GM21619 (cell line): ENCODE data around the gene ALDH3A2.

Experiments
- ATAC-seq: cut with Tn5 transposase; IDR thresholded peaks from one replicate; pipeline ENCODE4 v1.9.1; 2021; ENCODE audit not compliant: unreplicated experiment

ALDH3A2 gene

GRCh38 chr17:19648475-19649273 lies at the start of gene ALDH3A2:
Gene ALDH3A2 (plus strand): TSS chr17:19648751. CDS start chr17:19648972, 221 bp downstream.
- peak; percentile 90 for ATAC-seq

- no peak for ATAC-seq
Observed at GRCh38 chr17:19610311-19610710, 38.2 kb upstream of the ALDH3A2 start.

GRCh38 chr17:19610879-19611278 lies 37.7 kb upstream of the ALDH3A2 start:
- ATAC-seq: no peak

DNA sequence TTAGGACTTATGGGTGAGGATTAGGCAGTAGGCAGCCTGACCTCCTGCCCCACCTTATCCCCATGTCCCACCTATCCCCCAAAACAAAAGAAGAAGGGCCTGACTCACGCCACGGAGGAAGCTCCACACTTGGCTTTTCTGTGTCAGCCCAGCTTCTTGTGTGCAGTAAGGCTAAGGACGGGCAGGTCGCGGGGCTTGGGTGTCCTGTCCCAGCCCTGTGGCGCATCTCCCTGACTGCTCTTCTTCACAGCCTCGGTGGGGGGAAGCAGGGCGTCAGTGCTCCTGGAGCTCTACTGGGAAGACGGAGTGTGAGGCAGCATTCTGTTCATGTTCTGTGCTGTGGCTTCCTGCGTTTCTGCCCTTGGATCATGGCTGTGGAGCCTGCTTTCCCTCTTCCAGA lies 34.6 kb upstream of the ALDH3A2 start:
- ATAC-seq: no peak

DNA sequence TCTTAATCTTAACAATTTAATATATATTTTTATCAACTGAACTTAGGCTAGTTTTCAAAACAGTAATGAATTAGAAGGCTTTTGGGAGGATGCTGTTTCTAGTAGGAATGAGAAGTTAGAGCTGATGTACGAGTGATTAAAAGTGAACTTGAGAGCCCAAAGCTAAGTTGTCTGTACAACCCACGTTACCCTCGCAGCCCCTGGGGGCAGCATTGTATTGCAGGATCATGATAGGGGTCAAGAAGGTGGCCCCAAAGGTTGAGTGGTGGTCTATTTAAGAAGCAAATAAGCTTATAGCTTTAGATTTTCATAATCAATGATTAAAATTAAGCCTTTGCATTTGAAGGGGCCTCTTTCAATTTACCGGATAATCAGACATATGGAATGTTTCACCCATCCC lies 33.7 kb upstream of the ALDH3A2 start:
- no peak for ATAC-seq

DNA sequence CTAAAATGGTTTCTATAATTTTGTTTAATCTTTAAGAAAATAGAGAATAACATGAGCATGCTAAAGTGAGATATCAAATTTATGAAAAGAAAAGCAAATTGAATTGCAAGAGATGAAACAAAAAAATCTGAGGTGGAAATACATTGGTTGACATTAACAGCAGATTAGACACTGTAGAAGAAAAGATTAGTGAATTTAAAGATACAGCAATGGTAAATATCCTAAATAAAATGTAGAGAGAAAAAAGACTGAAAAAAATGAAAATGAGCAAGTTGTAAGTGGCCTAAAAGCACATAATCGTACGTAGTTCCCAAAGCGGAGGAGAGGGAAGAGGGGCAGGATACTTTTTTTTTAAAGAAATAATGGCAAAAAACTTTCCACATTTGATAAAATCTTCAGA lies 30.5 kb upstream of the ALDH3A2 start:
- ATAC-seq: no peak

GRCh38 chr17:19619705-19620325 lies 28.7 kb upstream of the ALDH3A2 start:
- ATAC-seq: no peak

- ATAC-seq: no peak
Observed at GRCh38 chr17:19621697-19622096, 26.9 kb upstream of the ALDH3A2 start.

DNA sequence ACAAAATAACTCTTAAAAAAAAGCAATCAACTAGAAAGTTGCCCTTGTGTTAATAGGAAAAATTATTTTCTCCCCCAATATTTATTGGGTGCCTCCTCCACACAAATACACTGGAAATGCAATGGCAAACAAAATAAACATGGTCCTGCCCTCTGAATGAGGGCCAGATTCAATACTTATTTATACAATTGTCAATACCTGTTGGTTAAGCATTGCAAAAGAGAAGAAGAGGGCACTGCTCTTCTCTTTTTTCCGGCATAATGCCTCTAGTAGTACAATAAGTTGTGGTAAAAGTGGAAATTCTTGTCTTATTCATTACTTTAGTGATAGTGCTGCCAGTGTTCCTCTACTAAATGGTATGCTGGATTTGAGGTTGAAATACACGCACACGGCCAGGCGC lies 22.5 kb upstream of the ALDH3A2 start:
- ATAC-seq: no peak

DNA sequence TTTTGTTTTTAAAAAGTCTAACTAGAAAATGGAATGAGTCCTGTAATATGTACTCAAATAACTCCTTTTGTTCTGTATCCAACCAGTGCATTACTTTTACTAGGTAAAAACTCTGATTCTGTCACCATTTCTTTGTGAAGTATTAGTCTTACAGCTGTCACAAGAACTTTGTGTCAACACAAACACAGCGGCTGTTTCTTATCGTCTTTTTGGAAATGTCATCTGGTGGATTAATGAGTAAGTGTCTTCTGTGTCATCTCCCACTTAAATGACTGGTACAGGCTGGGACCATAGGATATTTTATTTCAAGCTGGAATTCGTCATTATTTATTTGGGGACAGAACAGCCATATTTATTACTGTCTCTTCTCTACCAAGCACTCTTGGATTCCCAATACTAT lies 19.1 kb upstream of the ALDH3A2 start:
- ATAC-seq: no peak

GRCh38 chr17:19630035-19630434 lies 18.5 kb upstream of the ALDH3A2 start:
- ATAC-seq: no peak

DNA sequence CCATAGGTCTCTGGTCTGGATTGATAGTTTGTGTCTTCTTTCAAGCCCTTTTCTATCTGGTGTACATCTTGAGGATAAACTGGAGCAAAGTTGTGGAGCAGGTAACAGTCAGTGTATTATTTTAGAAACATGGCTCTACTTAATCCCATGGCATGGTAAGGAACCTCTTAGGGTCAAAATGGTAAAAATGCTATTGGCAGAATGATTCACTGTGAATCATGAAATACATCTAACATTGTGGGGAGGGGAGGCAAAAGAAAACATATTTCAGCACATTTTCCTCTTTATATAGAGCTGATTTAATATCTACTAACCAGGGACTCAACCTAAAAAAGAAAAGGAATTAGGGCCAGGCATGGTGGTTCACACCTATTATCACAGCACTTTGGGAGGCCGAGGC lies 17.9 kb upstream of the ALDH3A2 start:
- ATAC-seq: no peak

- ATAC-seq: no peak
Observed at GRCh38 chr17:19631905-19632304, 16.6 kb upstream of the ALDH3A2 start.

- no peak for ATAC-seq
Observed at GRCh38 chr17:19641687-19642372, 6.7 kb upstream of the ALDH3A2 start.

DNA sequence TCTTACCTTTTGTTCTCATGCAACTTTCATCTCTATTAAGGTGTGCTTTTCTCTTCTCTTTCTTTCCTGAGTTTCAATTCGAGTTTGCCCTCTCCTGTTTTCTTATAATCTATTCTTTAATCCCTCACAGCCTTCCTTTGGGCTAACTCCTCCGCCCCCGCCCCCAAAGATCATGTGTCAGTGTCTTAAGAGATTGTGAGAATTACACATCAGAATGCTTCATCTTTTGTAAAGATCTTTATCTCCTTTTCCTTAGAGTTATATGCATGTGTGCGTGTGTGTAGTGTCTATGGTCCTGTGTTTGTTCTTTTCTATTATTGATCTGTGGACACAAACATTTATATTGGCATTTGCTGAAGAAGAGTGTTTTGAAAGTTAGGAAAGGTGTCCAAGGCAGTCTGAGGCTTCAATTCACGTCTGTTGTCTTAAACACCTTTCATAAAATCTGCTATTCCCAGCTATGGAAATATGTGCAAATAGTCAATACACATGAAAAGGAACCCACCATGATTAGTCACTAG lies 6.1 kb upstream of the ALDH3A2 start:
- ATAC-seq: no peak

GRCh38 chr17:19644493-19645210 lies 3.9 kb upstream of the ALDH3A2 start:
- no peak for ATAC-seq

- ATAC-seq: no peak
Observed at GRCh38 chr17:19645734-19646201, 2.8 kb upstream of the ALDH3A2 start.

DNA sequence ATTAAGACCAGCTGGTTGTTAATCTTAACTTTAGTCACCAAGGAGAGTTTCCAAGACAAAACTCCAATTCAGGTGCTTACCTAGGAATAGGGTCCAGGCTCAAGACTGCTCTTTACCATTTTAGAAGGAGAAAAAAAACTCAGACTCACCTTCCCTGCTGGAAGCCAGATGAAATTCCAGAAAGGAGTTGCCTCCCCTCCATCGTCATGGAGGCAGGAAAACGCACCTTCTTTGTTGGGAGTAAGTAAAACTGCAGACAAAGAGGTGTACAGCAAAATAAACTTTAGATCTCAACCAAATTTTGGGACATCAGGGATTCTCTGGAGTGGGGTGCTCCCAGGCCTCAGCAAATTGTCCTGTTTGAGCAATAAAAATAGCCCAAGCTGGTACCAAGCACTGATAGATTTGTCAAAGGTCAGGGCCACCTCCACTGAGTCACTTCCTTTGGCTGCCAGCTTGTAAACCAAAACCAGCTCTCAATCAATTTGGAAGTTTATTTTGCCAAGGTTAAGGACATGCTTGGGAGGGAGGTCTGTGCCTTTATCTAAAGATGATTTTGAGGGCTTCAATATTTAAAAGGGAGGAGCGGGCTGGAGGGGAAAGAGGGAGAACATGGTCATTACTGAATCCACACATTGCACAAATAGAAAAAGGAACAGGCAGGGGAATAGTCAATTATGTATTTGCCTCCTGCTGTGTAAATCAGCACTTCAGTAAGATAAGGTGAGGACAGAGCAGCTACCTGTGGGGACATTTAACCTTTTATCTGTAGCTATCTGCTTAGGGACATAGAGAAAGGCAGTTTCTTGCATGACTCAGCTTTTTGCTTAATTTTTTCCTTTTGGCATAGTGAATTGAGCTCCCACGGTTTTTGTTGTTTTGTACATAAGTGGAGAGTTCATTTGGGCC lies 1.5 kb upstream of the ALDH3A2 start:
- ATAC-seq: no peak

- peak; percentile 34 for ATAC-seq
Observed at GRCh38 chr17:19647697-19648474, 665 bp upstream of the ALDH3A2 start.

- no peak for ATAC-seq
Observed at GRCh38 chr17:19649274-19649541, 657 bp downstream of the ALDH3A2 start.
